ENCODE results near the gene ZNF266. TPM values are rescaled to one million over a fixed set of nuclear protein-coding genes. Genes with fewer than 3 reads are reported as not detected.

Gene ZNF266
- total RNA-seq, 1 donor = 9.4 TPM

DNA sequence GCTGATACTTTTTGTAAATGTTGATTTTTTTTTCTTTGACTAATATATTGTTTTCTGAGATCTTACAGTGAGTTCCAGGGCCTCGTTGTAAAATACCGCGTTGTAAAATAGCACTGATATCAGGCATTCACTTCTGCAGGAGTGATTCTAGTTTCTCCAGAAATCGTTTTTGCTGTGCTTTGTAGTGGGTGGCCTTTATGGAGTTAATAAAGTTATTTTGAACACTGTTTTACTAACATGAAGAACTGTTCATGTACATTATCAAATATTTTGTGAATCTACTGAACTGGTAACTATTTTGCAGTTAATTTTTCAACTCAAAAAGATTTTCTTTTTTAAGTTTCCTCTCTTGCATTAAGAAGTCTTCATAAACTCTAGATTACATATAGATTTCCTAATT lies 985 bp upstream of the ZNF266 start:
- peak overlapping the region; percentile 93 for H3K4me3 ChIP-seq (ENCODE audit: insufficient read depth, low read length)
- H3K36me3 ChIP-seq (ENCODE audit: insufficient read depth, low read length) = peaks cover under 1% of the 10 kb centered on the region
- no peaks in the 10 kb centered on the region for H4K20me1 ChIP-seq (ENCODE audit: insufficient read depth, low read length)
- peak overlapping the region; percentile 85 for H3K4me2 ChIP-seq (ENCODE audit: insufficient read depth, low read length)
- DNase-seq (ENCODE audit: insufficient read length, low spot score, missing footprints) = no peak
- peaks cover 15% of the 10 kb centered on the region for H3K79me2 ChIP-seq (ENCODE audit: insufficient read depth, low read length)
- H3K9me3 ChIP-seq (ENCODE audit: low read depth, low read length) = no peaks in the 10 kb centered on the region
- no peak overlapping the region for H3K27ac ChIP-seq (ENCODE audit: low read depth, low read length)
- no peaks in the 10 kb centered on the region for H3K27me3 ChIP-seq (ENCODE audit: insufficient read depth, low read length)
- H2AFZ ChIP-seq (ENCODE audit: low read length) = peak overlapping the region; percentile 99
- H3K4me1 ChIP-seq (ENCODE audit: insufficient read depth, low read length) = peaks cover 12% of the 10 kb centered on the region
- TF ChIP-seq, protein P1, sequence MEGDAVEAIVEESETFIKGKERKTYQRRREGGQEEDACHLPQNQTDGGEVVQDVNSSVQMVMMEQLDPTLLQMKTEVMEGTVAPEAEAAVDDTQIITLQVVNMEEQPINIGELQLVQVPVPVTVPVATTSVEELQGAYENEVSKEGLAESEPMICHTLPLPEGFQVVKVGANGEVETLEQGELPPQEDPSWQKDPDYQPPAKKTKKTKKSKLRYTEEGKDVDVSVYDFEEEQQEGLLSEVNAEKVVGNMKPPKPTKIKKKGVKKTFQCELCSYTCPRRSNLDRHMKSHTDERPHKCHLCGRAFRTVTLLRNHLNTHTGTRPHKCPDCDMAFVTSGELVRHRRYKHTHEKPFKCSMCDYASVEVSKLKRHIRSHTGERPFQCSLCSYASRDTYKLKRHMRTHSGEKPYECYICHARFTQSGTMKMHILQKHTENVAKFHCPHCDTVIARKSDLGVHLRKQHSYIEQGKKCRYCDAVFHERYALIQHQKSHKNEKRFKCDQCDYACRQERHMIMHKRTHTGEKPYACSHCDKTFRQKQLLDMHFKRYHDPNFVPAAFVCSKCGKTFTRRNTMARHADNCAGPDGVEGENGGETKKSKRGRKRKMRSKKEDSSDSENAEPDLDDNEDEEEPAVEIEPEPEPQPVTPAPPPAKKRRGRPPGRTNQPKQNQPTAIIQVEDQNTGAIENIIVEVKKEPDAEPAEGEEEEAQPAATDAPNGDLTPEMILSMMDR (IDR thresholded peaks at IDR 0.05; ENCODE audit: extremely low read depth, low read depth, low read length) = no peak

DNA sequence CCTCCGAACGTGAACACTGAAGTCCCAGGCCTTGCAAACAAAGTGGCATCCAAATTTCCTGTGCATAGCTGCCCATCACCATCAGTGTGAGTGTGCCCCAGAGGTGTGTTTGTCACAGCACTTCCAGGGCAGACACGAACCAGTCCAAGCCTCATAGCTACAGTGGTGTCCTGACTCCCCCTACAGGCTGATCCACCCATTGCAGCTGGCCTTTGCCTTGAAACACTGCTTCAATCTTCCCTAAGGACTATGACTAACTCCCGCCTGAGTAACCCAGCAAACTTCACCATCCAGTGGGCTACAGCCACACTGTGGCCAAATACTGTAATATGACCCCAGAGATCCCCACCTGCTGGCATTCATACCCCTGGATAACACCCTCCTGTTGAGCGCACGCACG lies 3.9 kb downstream of the ZNF266 start:
- no peak for DNase-seq (ENCODE audit: insufficient read length, low spot score, missing footprints)
- Histone ChIP-seq H3K27ac (ENCODE audit: low read depth, low read length) (no peak overlapping the region), H3K27me3 (ENCODE audit: insufficient read depth, low read length) (no peaks in the 10 kb centered on the region), H3K79me2 (ENCODE audit: insufficient read depth, low read length) (peaks cover 15% of the 10 kb centered on the region), H4K20me1 (ENCODE audit: insufficient read depth, low read length) (no peaks in the 10 kb centered on the region), H3K36me3 (ENCODE audit: insufficient read depth, low read length) (peaks cover 10% of the 10 kb centered on the region), H3K9me3 (ENCODE audit: low read depth, low read length) (no peaks in the 10 kb centered on the region), H2AFZ (ENCODE audit: low read length) (no peak overlapping the region), H3K4me3 (ENCODE audit: insufficient read depth, low read length) (no peak overlapping the region), H3K4me2 (ENCODE audit: insufficient read depth, low read length) (no peak overlapping the region), H3K4me1 (ENCODE audit: insufficient read depth, low read length) (peaks cover 12% of the 10 kb centered on the region)
- TF ChIP-seq, protein P1 (IDR thresholded peaks at IDR 0.05; ENCODE audit: extremely low read depth, low read depth, low read length) = peak; percentile 38

DNA sequence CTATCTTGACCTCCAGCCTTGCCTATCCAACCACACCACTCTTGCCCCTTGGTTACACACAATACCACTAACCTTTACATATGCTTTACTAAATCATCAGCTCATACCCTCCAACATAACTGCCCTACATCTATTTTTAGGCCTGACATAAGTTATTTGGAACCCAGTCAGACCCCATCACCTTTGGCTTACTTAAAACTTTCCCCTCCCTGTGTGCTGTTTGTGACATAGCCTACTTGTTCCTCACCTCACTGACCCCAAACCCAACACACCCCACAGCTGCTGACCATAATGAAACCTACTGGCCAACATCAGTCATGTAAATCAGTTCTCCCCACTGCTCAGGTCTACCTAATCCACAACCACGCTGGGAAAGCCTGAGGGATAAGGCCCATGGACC lies 4.9 kb downstream of the ZNF266 start:
- H3K27ac ChIP-seq (ENCODE audit: low read depth, low read length) = no peak overlapping the region
- H3K9me3 ChIP-seq (ENCODE audit: low read depth, low read length) = no peaks in the 10 kb centered on the region
- H3K4me2 ChIP-seq (ENCODE audit: insufficient read depth, low read length) = no peak overlapping the region
- DNase-seq (ENCODE audit: insufficient read length, low spot score, missing footprints) = no peak
- H3K36me3 ChIP-seq (ENCODE audit: insufficient read depth, low read length) = peaks cover 14% of the 10 kb centered on the region
- H3K4me1 ChIP-seq (ENCODE audit: insufficient read depth, low read length) = peaks cover 6% of the 10 kb centered on the region
- H4K20me1 ChIP-seq (ENCODE audit: insufficient read depth, low read length) = no peaks in the 10 kb centered on the region
- no peak overlapping the region for H3K4me3 ChIP-seq (ENCODE audit: insufficient read depth, low read length)
- TF ChIP-seq, protein P1 (IDR thresholded peaks at IDR 0.05; ENCODE audit: extremely low read depth, low read depth, low read length) = no peak
- no peaks in the 10 kb centered on the region for H3K27me3 ChIP-seq (ENCODE audit: insufficient read depth, low read length)
- peaks cover 15% of the 10 kb centered on the region for H3K79me2 ChIP-seq (ENCODE audit: insufficient read depth, low read length)
- H2AFZ ChIP-seq (ENCODE audit: low read length) = no peak overlapping the region

DNA sequence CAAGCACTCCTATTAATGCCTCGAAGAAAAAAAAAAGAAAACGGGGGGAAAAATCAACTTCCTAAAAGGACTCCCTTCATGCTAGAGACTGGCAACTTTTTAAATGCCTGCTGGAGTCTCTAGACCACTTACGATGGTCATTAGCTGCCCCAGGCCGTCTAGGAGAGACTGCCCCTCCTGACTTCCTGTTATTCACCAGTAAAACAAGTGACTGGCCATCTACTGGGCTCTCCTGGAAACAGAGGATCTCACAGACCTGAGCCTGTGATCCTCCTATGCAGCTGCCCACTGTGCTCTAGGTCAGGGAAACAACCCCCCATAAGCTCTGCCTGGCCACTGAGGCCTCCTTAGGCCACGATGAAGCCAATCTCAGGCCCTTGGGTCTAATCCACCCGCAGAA lies 7.4 kb downstream of the ZNF266 start:
- Histone ChIP-seq H4K20me1 (ENCODE audit: insufficient read depth, low read length) (no peaks in the 10 kb centered on the region), H3K36me3 (ENCODE audit: insufficient read depth, low read length) (peaks cover 22% of the 10 kb centered on the region), H2AFZ (ENCODE audit: low read length) (no peak overlapping the region), H3K9me3 (ENCODE audit: low read depth, low read length) (no peaks in the 10 kb centered on the region), H3K79me2 (ENCODE audit: insufficient read depth, low read length) (no peaks in the 10 kb centered on the region), H3K4me2 (ENCODE audit: insufficient read depth, low read length) (no peak overlapping the region), H3K4me3 (ENCODE audit: insufficient read depth, low read length) (no peak overlapping the region), H3K27me3 (ENCODE audit: insufficient read depth, low read length) (no peaks in the 10 kb centered on the region), H3K4me1 (ENCODE audit: insufficient read depth, low read length) (no peaks in the 10 kb centered on the region), H3K27ac (ENCODE audit: low read depth, low read length) (no peak overlapping the region)
- TF ChIP-seq, protein P1 (IDR thresholded peaks at IDR 0.05; ENCODE audit: extremely low read depth, low read depth, low read length) = no peak
- DNase-seq (ENCODE audit: insufficient read length, low spot score, missing footprints) = no peak

Measured in osteoblast (primary cell).